M059J (cell line): ENCODE measurements around the gene GAS2L1. TPM values are rescaled to one million over a fixed set of nuclear protein-coding genes. Genes with fewer than 3 reads are reported as not detected.
"Not testable (repeated sequence)": the region's sequence is repeated elsewhere in the genome, so short reads cannot be mapped to it uniquely, and the experiment has no call there.

Experiments used
- DNase-seq: peaks from one replicate; pipeline ENCODE4 v3.0.0-alpha.2; 2012; ENCODE audit warnings: low read depth
- total RNA-seq: library from RNA; depleted of rRNA; stranded (reverse); fragments of >200 nt; shearing (Covaris generic); gene quantifications from 2 replicates; pipeline ENCODE4 v1.2.3, GENCODE V29; 2014; rRNA removed

Gene GAS2L1
- total RNA-seq, 1 experiment from 2014 or later = 17.2 TPM

DNA sequence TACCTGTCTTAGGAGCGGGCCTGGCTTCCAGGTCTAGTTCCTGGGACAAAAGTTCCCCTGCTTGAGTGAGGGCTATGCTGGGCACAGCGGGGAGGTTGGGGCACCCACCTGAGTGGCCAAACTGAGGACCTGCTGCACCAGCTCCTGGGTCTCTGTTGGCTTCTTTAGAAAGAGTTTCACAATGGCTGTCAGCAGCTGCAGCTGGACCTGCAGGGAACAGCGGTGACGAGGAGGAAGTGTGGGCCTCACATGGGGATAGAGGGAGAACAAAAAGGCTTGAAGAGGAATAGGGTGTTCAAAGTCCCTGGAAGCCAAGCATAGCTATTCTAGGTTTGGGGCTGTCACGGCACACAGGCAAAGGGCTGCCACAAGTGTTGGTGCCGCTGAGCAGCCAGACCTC lies 35.7 kb downstream of the GAS2L1 start:
- no peak for DNase-seq

DNA sequence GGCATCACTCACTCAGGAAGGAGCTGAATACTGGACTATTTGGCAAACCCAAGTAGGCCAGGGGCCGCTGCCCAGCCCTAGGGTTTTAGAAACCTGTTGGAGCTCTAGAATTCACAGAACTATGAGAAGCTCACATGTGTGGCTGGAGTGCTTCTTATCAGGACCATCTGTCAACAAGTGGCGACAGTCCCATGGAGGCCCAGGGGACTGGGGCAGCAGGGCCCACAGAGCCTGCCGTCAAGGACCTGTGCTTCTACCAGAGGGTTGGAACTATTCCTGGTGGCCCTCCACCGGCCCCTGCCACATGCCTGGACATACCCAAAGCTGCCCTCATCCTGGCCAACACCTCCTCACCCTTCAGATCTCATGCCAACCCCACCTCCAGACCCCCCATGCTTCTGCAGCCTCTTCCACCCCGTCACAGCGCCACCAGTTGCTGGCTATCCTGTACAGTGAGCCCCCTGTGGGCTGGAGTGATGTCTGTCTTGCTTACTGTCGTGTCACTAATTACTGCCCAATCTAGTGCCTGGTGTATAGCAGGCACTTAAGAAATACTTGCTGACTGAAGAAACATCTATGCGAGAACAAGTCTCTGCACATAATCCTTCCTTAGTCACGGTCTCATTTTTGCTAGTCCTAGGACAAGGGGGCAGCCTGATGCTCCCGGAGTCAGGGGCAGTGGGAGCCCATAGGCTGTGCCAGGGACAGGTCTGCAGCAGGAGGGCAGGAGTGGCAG lies 36.3 kb downstream of the GAS2L1 start:
- no peak for DNase-seq

DNA sequence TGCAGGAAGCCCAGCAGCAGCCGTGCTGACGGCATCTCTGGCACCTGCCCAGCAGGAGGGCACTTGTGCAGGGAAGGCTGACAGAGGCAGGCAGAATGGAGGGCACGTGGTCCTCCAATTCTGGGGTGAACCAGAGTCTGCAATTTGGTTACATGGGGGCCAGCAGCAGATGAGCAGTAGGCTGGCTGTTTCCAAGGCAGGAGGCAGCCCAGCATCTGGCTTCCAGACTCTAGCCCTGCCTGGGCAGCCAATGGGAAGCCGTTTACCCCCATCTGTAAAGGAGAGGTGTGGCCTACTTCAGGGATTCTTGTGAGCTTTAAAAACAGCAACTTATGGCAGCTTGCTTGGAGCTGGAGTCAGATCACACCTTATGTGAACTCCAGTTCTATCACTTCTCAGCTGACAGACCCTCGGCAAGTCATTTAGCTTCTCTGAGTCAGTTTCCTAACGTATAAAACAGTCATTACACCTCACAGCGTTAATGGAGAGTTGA lies 36.9 kb downstream of the GAS2L1 start:
- peak; percentile 52 for DNase-seq

DNA sequence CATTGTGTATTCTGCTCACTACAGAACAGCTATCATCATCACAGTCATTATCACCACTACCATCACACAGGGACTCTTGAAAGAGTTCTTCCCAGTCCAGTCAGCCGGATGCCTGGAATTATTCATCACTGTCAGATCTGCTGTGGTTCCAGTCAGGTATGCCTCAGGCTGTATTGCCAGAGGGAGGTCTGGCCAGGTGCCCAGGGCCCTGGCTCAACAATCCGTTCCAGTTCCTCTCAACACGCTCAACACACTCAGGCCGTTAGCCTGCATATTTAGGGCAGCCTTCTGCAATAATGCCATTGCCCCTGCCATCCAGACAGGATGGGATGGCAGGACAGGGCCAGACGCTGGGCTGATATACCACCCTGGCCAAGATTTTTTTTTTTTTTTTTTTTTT lies 37.7 kb downstream of the GAS2L1 start:
- DNase-seq = peak; percentile 96

DNA sequence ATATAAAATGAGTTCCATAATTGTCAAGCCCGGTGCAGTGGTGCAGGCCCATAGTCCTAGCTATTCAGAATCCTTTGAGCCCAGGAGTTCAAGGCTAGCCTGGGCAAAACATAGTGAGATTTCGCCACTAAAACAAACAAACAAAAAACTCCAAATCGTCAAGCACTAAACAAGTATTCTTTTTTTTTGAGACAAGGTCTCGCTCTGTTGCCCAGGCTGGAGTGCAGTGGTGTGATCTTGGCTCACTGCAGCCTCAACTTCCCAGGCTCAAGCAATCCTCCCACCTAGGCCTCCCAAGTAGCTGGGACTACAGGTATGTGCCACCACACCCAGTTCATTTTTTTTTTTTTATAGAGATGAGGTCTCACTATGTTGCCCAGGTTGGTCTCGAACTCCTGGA lies 38.4 kb downstream of the GAS2L1 start:
- not testable (repeated sequence) for DNase-seq

DNA sequence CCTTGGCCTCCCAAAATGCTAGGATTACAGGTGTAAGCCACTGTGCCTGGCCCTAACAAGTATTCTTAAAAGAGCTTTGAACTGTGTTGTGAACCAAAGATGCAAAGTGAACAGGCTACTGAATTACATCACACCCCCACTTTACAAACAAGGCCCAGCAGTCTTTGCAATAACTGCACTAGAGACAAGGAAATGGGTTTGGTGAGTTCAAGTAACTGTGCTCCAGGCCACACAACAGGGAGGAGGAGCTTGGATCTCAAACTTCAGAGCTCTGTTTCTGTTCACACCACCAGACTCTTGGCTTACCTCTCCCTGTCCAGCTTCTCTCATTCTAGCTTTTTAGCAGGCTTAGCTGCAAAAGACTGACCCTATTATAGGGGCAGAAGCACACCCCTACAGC lies 39.5 kb downstream of the GAS2L1 start:
- DNase-seq = no peak

DNA sequence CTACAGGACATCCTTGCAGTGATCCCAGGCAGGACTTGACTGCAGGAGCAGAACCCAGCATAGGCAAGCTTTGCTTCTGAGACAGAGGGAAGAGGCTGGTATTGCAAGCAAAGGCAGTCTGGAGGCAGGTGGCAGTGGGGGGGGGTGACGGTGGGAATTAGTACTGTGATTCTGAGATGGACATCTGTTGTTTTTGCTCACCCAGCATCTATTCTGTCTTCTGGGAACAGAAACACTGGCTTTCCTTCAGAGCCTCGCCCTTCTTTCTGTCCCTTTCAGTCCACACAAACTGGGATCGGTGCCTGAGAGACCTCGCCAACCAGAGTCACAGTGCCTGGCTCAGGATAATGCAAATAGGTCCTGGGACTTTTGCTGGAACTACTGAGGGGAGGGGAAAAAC lies 40.2 kb downstream of the GAS2L1 start:
- no peak for DNase-seq

DNA sequence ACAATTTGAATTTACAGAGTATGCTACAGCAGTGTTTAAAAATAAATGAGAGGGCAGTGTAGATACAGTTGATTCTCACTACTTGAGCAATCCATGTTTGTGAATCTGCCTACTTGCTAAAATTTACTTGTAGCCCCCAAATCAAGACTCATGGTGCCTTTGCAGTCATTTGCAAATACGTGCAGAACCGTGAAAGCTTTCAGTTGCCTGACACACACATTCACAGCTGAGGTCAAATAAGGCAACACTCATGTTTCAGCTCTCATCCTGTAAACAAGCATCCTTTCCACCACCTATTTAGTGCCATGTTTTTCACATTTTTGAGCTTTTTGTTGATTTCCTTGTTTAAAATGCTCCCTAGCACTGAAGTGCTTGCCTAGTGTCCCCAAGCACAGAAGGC lies 41.6 kb downstream of the GAS2L1 start:
- DNase-seq = no peak

DNA sequence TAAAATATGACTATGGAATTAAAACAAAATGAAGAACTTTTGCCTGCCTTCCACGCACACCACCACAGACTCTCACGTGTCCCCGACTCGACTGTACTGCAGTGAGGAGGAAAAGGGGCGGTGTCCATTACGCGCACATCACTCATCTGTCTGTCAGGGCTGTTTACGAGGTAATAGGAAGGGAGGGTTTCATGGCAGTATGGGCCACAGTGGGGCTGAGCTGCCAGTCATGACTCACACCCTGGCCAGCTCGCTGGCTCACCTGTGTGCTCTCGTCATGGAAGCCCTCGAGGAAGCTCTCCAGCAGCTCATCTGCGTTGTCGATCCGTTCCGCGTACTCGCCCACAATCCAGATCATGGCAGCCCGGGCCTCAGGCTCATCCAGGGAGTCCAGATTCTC lies 42.5 kb downstream of the GAS2L1 start:
- DNase-seq = peak; percentile 28

DNA sequence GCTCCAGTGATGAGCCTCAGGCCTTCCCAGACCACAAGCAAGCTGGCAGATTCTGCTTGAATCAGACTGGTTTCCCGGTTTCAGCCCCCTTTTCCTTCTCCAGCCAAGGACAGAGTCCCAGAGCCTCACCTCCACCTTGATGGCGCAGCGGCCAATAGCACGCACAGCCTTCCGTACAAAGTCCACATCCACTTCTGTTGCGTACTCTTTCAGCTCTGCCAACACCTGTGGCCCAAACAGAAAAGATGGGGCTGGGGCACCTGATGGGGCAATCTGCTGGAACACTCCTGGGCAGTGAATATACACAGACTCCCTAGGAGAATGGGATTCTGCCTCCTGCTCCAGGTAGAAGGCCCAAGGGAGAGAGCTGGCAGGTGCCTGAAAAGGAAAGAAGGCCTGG lies 44.6 kb downstream of the GAS2L1 start:
- DNase-seq = no peak

DNA sequence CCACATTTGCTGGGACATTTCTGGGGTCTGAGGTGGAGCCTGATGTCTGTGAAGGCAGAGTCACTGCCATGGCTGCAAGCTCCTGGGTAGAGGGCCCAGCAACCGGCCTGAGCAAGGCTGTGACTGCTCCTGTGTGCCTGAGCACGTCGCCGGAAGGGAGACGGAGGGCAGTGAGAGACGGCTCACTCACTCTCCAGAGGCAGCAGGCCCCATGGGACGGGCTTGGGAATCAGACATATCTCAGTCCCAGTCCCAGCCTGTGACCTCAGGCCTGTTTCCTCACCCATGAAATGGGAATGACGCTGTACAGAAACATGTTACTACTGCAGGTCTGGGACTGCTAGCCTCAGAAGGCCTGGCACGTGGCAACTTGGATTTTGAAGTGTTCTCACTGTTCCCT lies 45.4 kb downstream of the GAS2L1 start:
- DNase-seq = no peak

DNA sequence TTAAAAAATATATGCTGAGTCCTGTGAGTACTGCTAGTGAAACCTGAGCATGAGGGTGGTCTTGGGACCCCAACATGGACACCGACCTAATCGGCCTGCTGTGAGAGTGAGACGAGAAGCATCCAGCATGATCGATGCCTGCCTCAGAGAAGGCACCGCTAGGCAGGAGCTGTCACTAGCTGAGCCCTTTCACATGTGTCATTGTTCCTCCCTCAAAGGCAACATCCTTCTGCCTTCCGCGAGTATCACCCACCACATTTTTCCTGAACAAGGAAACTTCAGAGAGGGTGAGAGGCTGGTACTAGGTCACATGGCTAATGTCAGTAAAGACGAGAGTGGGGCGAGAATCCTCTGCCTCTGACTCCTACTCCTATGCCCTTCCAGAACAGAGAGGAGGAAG lies 46.3 kb downstream of the GAS2L1 start:
- no peak for DNase-seq

DNA sequence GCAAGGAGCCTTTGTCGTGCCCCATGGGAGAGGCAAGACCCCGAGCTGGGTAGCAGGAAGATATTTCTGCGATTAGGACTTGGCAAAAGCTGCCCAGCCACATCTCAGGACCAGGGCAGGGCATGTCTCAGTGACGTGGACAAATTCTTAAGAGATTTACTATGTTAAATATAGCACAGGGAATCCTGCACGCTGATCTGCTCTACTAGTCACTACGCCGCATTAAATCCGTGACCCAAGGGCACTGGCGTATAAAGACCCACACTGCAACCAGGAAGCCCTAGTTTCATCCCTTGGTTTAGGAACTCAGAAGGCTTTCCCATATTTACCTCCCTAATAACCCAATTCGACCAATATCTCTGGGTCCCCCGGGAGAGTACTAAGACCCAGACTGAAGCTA lies 46.8 kb downstream of the GAS2L1 start:
- DNase-seq = no peak

DNA sequence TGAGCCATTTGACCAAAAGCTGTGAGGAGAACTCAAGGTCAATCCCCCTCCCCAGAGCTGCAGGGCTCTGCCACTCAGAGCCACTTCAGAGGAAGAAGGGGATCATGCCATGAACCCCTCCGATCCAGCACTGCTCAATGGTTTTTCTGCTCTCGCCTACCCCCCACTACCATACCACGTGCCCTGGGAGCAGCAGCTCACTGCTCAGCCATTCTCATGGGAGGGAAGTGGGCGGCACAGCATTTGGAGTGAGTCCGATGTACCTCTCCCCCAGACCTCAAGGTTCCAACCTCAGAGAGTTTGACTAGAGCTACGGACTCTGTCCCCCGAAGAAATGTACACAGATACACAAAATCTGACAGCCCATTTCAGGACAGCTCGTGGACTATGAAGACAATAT lies 47.4 kb downstream of the GAS2L1 start:
- DNase-seq = no peak

DNA sequence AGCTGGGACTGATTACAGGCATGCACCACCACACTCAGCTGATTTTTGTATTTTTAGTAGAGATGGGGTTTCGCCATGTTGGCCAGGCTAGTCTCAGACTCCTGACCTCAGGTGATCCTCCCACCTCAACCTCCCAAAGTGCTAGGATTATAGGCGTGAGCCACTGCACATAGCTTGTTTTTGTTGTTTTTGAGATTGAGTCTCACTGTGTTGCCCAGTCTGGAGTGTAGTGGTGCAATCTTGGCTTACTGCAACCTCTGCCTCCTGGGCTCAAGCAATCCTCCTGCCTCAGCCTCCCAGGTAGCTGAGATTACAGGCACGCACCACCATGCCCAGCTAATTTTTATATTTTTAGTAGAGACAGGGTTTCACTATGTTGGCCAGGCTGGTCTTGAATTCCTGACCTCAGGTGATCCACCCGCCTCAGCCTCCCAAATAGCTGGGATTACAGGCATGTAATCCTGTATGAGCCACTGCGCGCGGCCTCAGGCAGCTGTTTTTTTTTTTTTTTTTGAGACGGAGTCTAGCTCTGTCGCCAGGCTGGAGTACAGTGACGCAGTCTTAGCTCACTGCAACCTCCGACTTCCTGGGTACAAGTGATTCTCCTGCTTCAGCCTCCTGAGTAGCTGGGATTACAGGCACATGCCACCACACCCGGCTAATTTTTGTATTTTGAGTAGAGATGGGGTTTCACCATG lies 50.9 kb downstream of the GAS2L1 start:
- not testable (repeated sequence) for DNase-seq

DNA sequence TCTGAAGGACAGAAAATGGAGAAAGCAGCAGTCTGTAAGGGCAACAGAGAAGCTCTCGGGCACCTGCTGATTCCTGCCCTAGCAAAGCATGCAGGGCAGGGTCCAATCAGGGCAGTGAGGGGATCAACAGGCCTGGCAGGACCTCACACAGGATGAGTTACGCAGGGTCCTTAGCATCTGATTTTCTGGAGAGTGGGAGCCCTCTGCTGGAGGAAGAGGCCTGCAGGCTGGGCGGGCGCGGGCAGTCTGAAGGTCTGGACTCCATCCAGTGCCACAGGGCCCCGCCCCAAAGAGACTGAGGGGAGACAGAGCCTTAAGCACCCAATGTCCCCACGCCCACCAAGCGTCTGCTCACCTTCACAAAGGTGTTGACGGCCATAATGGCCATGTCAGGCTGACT lies 53.0 kb downstream of the GAS2L1 start:
- DNase-seq = no peak

Other genes with a start within 250 kb of the GAS2L1 start
- not detected in 2 replicates for gene C22orf31, start 244.8 kb upstream of the GAS2L1 start, total RNA-seq
- gene KREMEN1, start 233.6 kb upstream of the GAS2L1 start, total RNA-seq = 3.7 and 6.8 TPM in 2 replicates
- 0.07 TPM in 1 of 2 replicates, not detected in the other for gene EMID1, start 100.8 kb upstream of the GAS2L1 start, total RNA-seq
- gene RHBDD3, start 38.7 kb upstream of the GAS2L1 start, total RNA-seq = 17.7 and 33.1 TPM in 2 replicates
- gene EWSR1, start 38.4 kb upstream of the GAS2L1 start, total RNA-seq = 179 and 188 TPM in 2 replicates
- 0.07 TPM in 1 of 2 replicates, not detected in the other for gene RASL10A, start 9.0 kb downstream of the GAS2L1 start, total RNA-seq
- gene AP1B1, start 81.9 kb downstream of the GAS2L1 start, total RNA-seq = 33.8 and 65.6 TPM in 2 replicates
- gene RFPL1, start 131.9 kb downstream of the GAS2L1 start, total RNA-seq = not detected in 2 replicates
- gene NEFH, start 173.6 kb downstream of the GAS2L1 start, total RNA-seq = not detected in 2 replicates
- 22.3 and 30.5 TPM in 2 replicates for gene THOC5, start 247.1 kb downstream of the GAS2L1 start, total RNA-seq